PC-3 (cell line): ENCODE data around the gene KLHL36.
"Not testable (repeated sequence)": the region's sequence is repeated elsewhere in the genome, so short reads cannot be mapped to it uniquely, and the experiment has no call there.

ENCODE experiments used
- CTCF ChIP-seq: fragments of 300-600 bp; sonication (generic); conservative IDR thresholded peaks from 2 replicates; pipeline ENCODE4 v1.5.1; 2017; ENCODE audit warnings: antibody characterized with exemption, low read depth, mild to moderate bottlenecking, low read length
- EZH2 ChIP-seq: fragments of 300-600 bp; sonication (generic); IDR thresholded peaks from one replicate; pipeline ENCODE4 v1.6.1; 2017; ENCODE audit warnings: antibody characterized with exemption, mild to moderate bottlenecking, low read length; ENCODE audit not compliant: unreplicated experiment

GRCh38 chr16:84693869-84694268 lies 45.6 kb downstream of the KLHL36 start:
- not testable (repeated sequence) for TF ChIP-seq EZH2, CTCF
